Measurements from ENCODE around the gene AOC3.

AOC3 gene

DNA sequence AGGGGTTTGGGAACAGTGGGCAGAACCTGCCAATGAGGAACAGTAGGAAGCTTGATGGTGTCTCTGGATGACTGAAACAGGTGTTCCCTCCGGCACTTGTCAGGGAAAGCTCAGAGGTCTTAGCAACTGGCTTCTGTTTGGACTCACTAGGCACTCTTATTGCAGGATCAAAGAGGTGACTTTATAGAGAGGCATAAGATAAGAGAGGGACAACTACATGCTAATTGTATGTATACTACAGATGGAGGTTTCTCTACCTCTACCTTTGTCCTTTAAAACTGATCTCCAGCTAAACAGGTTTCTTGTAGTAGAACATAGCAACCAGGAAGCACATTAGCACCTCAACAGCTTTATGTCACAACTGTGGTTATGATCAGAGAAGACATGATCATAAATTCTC lies 44.8 kb upstream of the AOC3 start:
- no peaks in the 10 kb centered on the region for H3K79me2 ChIP-seq (ENCODE audit: insufficient read depth, low read length)
- no peaks in the 10 kb centered on the region for H3K9me3 ChIP-seq (ENCODE audit: insufficient read depth, low read length, severe bottlenecking)
- DNase-seq = no peak
- H3K4me1 ChIP-seq (ENCODE audit: insufficient read depth, low read length) = no peaks in the 10 kb centered on the region
- ATAC-seq (ENCODE audit: insufficient read depth, low read depth) = no peak
- H3K36me3 ChIP-seq (ENCODE audit: insufficient read depth, low read length) = peaks cover 12% of the 10 kb centered on the region
- TF ChIP-seq, protein P1, sequence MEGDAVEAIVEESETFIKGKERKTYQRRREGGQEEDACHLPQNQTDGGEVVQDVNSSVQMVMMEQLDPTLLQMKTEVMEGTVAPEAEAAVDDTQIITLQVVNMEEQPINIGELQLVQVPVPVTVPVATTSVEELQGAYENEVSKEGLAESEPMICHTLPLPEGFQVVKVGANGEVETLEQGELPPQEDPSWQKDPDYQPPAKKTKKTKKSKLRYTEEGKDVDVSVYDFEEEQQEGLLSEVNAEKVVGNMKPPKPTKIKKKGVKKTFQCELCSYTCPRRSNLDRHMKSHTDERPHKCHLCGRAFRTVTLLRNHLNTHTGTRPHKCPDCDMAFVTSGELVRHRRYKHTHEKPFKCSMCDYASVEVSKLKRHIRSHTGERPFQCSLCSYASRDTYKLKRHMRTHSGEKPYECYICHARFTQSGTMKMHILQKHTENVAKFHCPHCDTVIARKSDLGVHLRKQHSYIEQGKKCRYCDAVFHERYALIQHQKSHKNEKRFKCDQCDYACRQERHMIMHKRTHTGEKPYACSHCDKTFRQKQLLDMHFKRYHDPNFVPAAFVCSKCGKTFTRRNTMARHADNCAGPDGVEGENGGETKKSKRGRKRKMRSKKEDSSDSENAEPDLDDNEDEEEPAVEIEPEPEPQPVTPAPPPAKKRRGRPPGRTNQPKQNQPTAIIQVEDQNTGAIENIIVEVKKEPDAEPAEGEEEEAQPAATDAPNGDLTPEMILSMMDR (IDR thresholded peaks at IDR 0.05; ENCODE audit: borderline replicate concordance, extremely low read depth, low read length, poor library complexity, severe bottlenecking) = no peak
- no peak for TF ChIP-seq EZH2 (IDR thresholded peaks at IDR 0.05; ENCODE audit: borderline replicate concordance, low read depth, low read length, severe bottlenecking)
- no peak overlapping the region for H2AFZ ChIP-seq (ENCODE audit: low read depth, low read length)
- H3K27me3 ChIP-seq (ENCODE audit: insufficient read depth, low read length, poor library complexity) = no peaks in the 10 kb centered on the region
- no peak overlapping the region for H3K4me2 ChIP-seq (ENCODE audit: insufficient read depth, low read length)
- no peak overlapping the region for H3K4me3 ChIP-seq (ENCODE audit: low read depth in 1 of 2, low read length in 2 of 2)
- H3K9ac ChIP-seq (ENCODE audit: low read depth, low read length) = no peak overlapping the region
- H4K20me1 ChIP-seq (ENCODE audit: insufficient read depth, low read length) = no peaks in the 10 kb centered on the region
- no peak overlapping the region for H3K27ac ChIP-seq (ENCODE audit: low read length)

DNA sequence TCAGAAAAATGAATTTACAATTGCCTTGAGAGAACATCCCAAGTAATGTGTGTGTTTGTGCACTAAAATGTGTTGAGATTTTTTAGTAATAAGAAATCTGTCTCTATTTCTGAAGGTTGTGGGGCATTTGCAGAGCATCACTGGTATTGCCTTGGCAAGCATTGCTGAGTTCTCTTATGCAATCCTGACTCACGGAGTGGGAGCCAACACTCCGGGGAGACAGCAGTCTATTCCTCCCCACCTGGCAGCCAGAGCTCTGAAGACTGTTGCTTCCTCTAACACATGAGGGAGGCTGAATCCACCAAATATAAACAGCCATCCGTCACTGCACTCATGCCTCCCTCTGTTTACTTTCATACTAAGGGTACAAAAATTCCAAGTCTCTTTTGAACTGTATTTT lies 41.7 kb upstream of the AOC3 start:
- H3K36me3 ChIP-seq (ENCODE audit: insufficient read depth, low read length) = peaks cover 33% of the 10 kb centered on the region
- H4K20me1 ChIP-seq (ENCODE audit: insufficient read depth, low read length) = no peaks in the 10 kb centered on the region
- no peaks in the 10 kb centered on the region for H3K9me3 ChIP-seq (ENCODE audit: insufficient read depth, low read length, severe bottlenecking)
- H3K4me1 ChIP-seq (ENCODE audit: insufficient read depth, low read length) = no peaks in the 10 kb centered on the region
- no peaks in the 10 kb centered on the region for H3K79me2 ChIP-seq (ENCODE audit: insufficient read depth, low read length)
- ATAC-seq (ENCODE audit: insufficient read depth, low read depth) = no peak
- H3K27me3 ChIP-seq (ENCODE audit: insufficient read depth, low read length, poor library complexity) = no peaks in the 10 kb centered on the region
- H3K4me3 ChIP-seq (ENCODE audit: low read depth in 1 of 2, low read length in 2 of 2) = no peak overlapping the region
- no peak for TF ChIP-seq EZH2 (IDR thresholded peaks at IDR 0.05; ENCODE audit: borderline replicate concordance, low read depth, low read length, severe bottlenecking)
- TF ChIP-seq, protein P1 (IDR thresholded peaks at IDR 0.05; ENCODE audit: borderline replicate concordance, extremely low read depth, low read length, poor library complexity, severe bottlenecking) = no peak
- no peak for DNase-seq
- no peak overlapping the region for H2AFZ ChIP-seq (ENCODE audit: low read depth, low read length)
- H3K27ac ChIP-seq (ENCODE audit: low read length) = no peak overlapping the region
- H3K9ac ChIP-seq (ENCODE audit: low read depth, low read length) = no peak overlapping the region
- no peak overlapping the region for H3K4me2 ChIP-seq (ENCODE audit: insufficient read depth, low read length)

DNA sequence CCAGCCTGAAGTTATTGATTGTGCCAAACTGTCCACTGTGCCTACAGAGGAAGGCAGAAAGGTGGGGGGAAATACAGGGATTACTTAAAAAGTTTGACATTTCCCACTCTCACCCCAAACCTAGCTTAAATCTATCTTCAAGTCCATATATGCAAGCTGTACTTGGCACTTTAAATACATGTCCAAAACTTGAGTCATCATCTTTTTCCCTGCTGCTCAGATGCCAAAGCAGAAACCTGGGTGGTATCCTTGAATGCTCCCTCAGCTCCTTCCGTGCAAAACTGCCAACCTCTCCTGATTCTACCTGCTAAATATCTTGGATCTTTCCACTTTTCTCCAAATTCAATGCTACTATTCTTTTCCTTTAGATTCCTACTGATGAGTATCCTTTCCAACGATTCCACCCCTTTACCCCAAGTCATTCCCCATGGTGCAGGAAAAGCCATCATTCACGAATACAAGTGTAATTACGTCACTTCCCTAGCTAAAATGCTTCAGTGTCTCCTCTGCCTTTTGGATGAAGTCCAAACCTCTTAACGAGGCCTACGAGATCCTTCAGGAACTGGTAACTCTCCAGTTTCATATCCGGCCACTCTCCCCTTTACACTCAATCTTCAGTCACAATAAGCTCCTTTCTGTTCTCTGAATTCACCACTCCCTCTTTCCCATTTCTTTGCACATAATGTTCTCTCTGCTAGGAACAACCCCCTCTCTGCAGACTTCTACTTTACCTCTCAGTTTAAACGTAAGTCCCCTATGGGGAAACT lies 36.2 kb upstream of the AOC3 start:
- Histone ChIP-seq H3K9ac (ENCODE audit: low read depth, low read length) (no peak overlapping the region), H3K4me3 (ENCODE audit: low read depth in 1 of 2, low read length in 2 of 2) (no peak overlapping the region), H3K4me2 (ENCODE audit: insufficient read depth, low read length) (no peak overlapping the region), H3K79me2 (ENCODE audit: insufficient read depth, low read length) (0 out of 2 replicates have a peak, but pooled peaks cover 2% of the 10 kb centered on the region), H4K20me1 (ENCODE audit: insufficient read depth, low read length) (no peaks in the 10 kb centered on the region), H2AFZ (ENCODE audit: low read depth, low read length) (no peak overlapping the region), H3K36me3 (ENCODE audit: insufficient read depth, low read length) (peaks cover 83% of the 10 kb centered on the region), H3K27me3 (ENCODE audit: insufficient read depth, low read length, poor library complexity) (no peaks in the 10 kb centered on the region), H3K9me3 (ENCODE audit: insufficient read depth, low read length, severe bottlenecking) (no peaks in the 10 kb centered on the region), H3K27ac (ENCODE audit: low read length) (no peak overlapping the region), H3K4me1 (ENCODE audit: insufficient read depth, low read length) (no peaks in the 10 kb centered on the region)
- TF ChIP-seq EZH2 (IDR thresholded peaks at IDR 0.05; ENCODE audit: borderline replicate concordance, low read depth, low read length, severe bottlenecking) = no peak
- TF ChIP-seq, protein P1 (IDR thresholded peaks at IDR 0.05; ENCODE audit: borderline replicate concordance, extremely low read depth, low read length, poor library complexity, severe bottlenecking) = no peak
- ATAC-seq (ENCODE audit: insufficient read depth, low read depth) = no peak
- DNase-seq = no peak
